ENCODE data around the gene BTNL3. TPM values are rescaled to one million over a fixed set of nuclear protein-coding genes. Genes with fewer than 3 reads are reported as not detected.

Gene BTNL3
- total and polyA plus RNA-seq, 2 experiments from 2014 or later = 0.08 TPM; not detected in 1

GRCh38 chr5:180977852-180978251, 10.8 kb upstream of the BTNL3 start:
- Mint-ChIP-seq H3K4me1 (no peaks in the 10 kb centered on the region), H3K27me3 (ENCODE audit: insufficient read depth, low read depth, poor library complexity) (no peaks in the 10 kb centered on the region), H3K27ac (no peak overlapping the region), H3K4me3 (no peak overlapping the region), H3K9me3 (no peaks in the 10 kb centered on the region), H3K36me3 (ENCODE audit: low read depth) (no peaks in the 10 kb centered on the region)
- Histone ChIP-seq H3K9me2 (ENCODE audit: insufficient read depth) (no peaks in the 10 kb centered on the region), H3F3A (replicated peaks; ENCODE audit: low read depth) (no peaks in the 10 kb centered on the region), H3K36me3 (ENCODE audit: insufficient read depth) (no peaks in the 10 kb centered on the region), H3K4me3 (no peak overlapping the region), H2AFZ (no peak overlapping the region), H3K79me2 (replicated peaks; ENCODE audit: insufficient read depth) (no peaks in the 10 kb centered on the region), H4K20me1 (replicated peaks; ENCODE audit: insufficient read depth) (no peaks in the 10 kb centered on the region), H3K4me1 (ENCODE audit: insufficient read depth) (no peaks in the 10 kb centered on the region), H3K4me2 (no peak overlapping the region), H3K27ac (ENCODE audit: low read depth) (no peak overlapping the region), H3K27me3 (ENCODE audit: insufficient read depth) (no peaks in the 10 kb centered on the region)
- ATAC-seq (no peak), DNase-seq (ENCODE audit: low spot score) (no peak)
- TF ChIP-seq CREB1 (CRISPR knock-in tag; IDR thresholded peaks at IDR 0.05; ENCODE audit: low read depth) = no peak
- no peak for TF ChIP-seq NANOG (IDR thresholded peaks at IDR 0.05; ENCODE audit: borderline replicate concordance)
- TF ChIP-seq POLR2AphosphoS5 (IDR thresholded peaks at IDR 0.05; ENCODE audit: low read depth) = no peak
- TF ChIP-seq REST (IDR thresholded peaks at IDR 0.05; ENCODE audit: unreplicated experiment) = no peak
- TF ChIP-seq JUNB (IDR thresholded peaks at IDR 0.05; ENCODE audit: unreplicated experiment) = no peak

GRCh38 chr5:180982008-180982741, 6.5 kb upstream of the BTNL3 start:
- Histone ChIP-seq H3K4me3 (no peak overlapping the region), H3K27me3 (ENCODE audit: insufficient read depth) (no peaks in the 10 kb centered on the region), H3K4me2 (no peak overlapping the region), H3K27ac (ENCODE audit: low read depth) (no peak overlapping the region), H2AFZ (no peak overlapping the region), H3K4me1 (ENCODE audit: insufficient read depth) (no peaks in the 10 kb centered on the region), H4K20me1 (replicated peaks; ENCODE audit: insufficient read depth) (no peaks in the 10 kb centered on the region), H3K79me2 (replicated peaks; ENCODE audit: insufficient read depth) (no peaks in the 10 kb centered on the region), H3K9me2 (ENCODE audit: insufficient read depth) (no peaks in the 10 kb centered on the region), H3K36me3 (ENCODE audit: insufficient read depth) (no peaks in the 10 kb centered on the region), H3F3A (replicated peaks; ENCODE audit: low read depth) (no peaks in the 10 kb centered on the region)
- no peak overlapping the region for H3K4me3 Mint-ChIP-seq
- ATAC-seq (no peak), DNase-seq (ENCODE audit: low spot score) (no peak)
- H3K27me3 Mint-ChIP-seq (ENCODE audit: insufficient read depth, low read depth, poor library complexity) = no peaks in the 10 kb centered on the region
- no peak overlapping the region for H3K27ac Mint-ChIP-seq
- H3K4me1 Mint-ChIP-seq = no peaks in the 10 kb centered on the region
- no peaks in the 10 kb centered on the region for H3K9me3 Mint-ChIP-seq
- no peaks in the 10 kb centered on the region for H3K36me3 Mint-ChIP-seq (ENCODE audit: low read depth)
- TF ChIP-seq NANOG (IDR thresholded peaks at IDR 0.05; ENCODE audit: borderline replicate concordance) (no peak), POLR2AphosphoS5 (IDR thresholded peaks at IDR 0.05; ENCODE audit: low read depth) (no peak), ZNF462 (CRISPR knock-in tag; IDR thresholded peaks at IDR 0.05) (no peak), EZH2 (IDR thresholded peaks at IDR 0.05; ENCODE audit: low read depth, unreplicated experiment) (no peak), JUNB (IDR thresholded peaks at IDR 0.05; ENCODE audit: unreplicated experiment) (no peak), STAT1 (IDR thresholded peaks at IDR 0.05; ENCODE audit: unreplicated experiment) (no peak), CREB1 (CRISPR knock-in tag; IDR thresholded peaks at IDR 0.05; ENCODE audit: low read depth) (no peak), CTCF (conservative IDR thresholded peaks at IDR 0.05; ENCODE audit: low read depth in 2 of 2) (no peak)

All from GM23338 (cell line).